Activated B cell treated with CpG ODN at 0.5 μM for 24 hours (primary cell): Measurements from ENCODE around the gene HRNR. TPM values are rescaled to one million over a fixed set of nuclear protein-coding genes. Genes with fewer than 3 reads are reported as not detected.
A peak's percentile ranks its signal among the peaks of the same experiment; 100 is the strongest.

Experiments
- ATAC-seq: fragments of 200-7000 bp; cut with Tn5 transposase; one replicate; pipeline ENCODE4 v1.10.0; 2021; ENCODE audit warnings: low read depth, mild to moderate bottlenecking, moderate library complexity
- CTCF ChIA-PET: fragments of 350-600 bp; sonication (Branson Sonifier 250); formaldehyde crosslinking; loops from one replicate; lab custom pipeline; 2021; ENCODE audit warnings: antibody characterized with exemption; lab: Charles Lee
- POLR2A ChIA-PET: fragments of 350-600 bp; sonication (Branson Sonifier 250); formaldehyde crosslinking; loops from one replicate; lab custom pipeline; 2021; ENCODE audit warnings: antibody characterized with exemption; lab: Charles Lee
- DNase-seq: peaks from one replicate; pipeline ENCODE4 v3.0.0; 2022
- H3K27ac Mint-ChIP-seq: one replicate; pipeline ENCODE4 v1.8.0; 2020; ENCODE audit warnings: mixed read lengths
- H3K27me3 Mint-ChIP-seq: one replicate; pipeline ENCODE4 v1.8.0; 2021; ENCODE audit warnings: mixed read lengths
- H3K36me3 Mint-ChIP-seq: one replicate; pipeline ENCODE4 v1.8.0; 2021; ENCODE audit warnings: low read depth, mixed read lengths
- H3K4me1 Mint-ChIP-seq: one replicate; pipeline ENCODE4 v1.8.0; 2021; ENCODE audit warnings: mixed read lengths
- H3K4me3 Mint-ChIP-seq: one replicate; pipeline ENCODE4 v1.8.0; 2020; ENCODE audit warnings: mild to moderate bottlenecking, mixed read lengths
- H3K9me3 Mint-ChIP-seq: one replicate; pipeline ENCODE4 v1.8.0; 2020; ENCODE audit warnings: mixed read lengths
- intact Hi-C: fragments of 100-400 bp; cut with micrococcal nuclease; formaldehyde crosslinking; loops from one replicate; pipeline ENCODE4 v1.15.1; 2024
- total RNA-seq: library from RNA; stranded (reverse); gene quantifications from 2 replicates; pipeline ENCODE4 v1.2.3, GENCODE V29; 2022
- TF ChIP-seq, protein P1 (sequence below): fragments of 200-600 bp; IDR thresholded peaks from one replicate; pipeline ENCODE4 v1.8.0; 2022; ENCODE audit warnings: antibody characterized with exemption, mild to moderate bottlenecking

The HRNR gene
- total RNA-seq, 1 donor from 2014 or later = not detected

DNA sequence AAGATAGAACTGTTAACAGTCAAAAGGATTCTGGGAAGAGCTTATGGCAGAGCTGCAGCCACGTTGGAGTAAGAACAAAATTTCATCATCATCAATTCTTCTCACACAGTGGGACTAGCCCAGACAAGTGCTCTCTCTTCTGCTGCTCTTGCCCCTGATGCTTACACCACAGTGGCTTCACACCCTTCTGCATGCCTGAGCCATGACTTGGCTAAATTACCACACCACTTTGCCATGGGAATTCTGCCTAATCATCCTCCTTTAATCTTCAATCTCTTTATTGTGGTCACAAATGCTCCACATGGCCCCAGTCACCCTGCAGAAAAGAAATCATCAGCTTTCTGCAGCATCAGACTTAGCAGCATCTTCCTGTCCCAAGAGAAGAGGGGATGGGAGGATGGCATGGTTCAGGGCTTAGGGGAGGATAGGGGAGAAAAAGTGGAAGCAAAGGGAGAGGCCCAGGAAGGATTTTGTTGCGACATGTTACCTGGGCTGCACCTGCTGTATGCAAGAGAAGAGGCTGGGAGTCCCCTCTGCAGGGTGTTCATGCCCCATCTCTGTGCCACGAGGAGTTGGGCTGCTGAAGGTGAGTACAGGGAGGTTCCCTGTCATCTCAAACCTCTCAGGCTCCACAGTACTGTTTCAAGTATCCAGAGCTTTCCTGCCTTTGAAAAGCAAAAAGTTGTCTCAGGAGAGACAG is 56.0 kb downstream of the HRNR start:
- H3K9me3 Mint-ChIP-seq = no peaks in the 10 kb centered on the region
- no peak for ATAC-seq

DNA sequence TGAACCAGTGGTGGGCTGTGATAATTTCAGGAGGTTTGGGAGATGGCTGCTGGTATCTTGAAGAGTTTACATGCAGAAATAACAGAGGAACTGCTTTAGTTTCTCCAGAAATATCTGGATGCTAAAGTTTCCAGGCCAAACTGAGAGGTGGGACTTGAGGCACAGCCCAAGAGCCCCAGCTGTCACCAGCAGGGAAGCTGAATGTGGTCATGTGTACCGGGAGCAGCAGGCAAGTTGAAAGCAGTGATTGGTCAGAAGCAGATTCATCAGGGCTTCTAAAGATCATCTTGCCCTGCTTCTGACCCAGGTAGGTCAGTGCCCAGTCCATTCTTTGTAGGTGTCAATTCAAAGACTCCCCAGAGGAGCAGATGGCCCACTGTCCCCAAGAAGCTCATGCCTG is 57.0 kb downstream of the HRNR start:
- Mint-ChIP-seq H3K4me1 (peaks cover 19% of the 10 kb centered on the region), H3K27ac (no peak overlapping the region), H3K27me3 (peaks cover 31% of the 10 kb centered on the region), H3K9me3 (no peaks in the 10 kb centered on the region), H3K4me3 (no peak overlapping the region), H3K36me3 (no peaks in the 10 kb centered on the region)
- ChIA-PET POLR2A (no interaction called here), CTCF (no interaction called here)
- TF ChIP-seq, protein P1, sequence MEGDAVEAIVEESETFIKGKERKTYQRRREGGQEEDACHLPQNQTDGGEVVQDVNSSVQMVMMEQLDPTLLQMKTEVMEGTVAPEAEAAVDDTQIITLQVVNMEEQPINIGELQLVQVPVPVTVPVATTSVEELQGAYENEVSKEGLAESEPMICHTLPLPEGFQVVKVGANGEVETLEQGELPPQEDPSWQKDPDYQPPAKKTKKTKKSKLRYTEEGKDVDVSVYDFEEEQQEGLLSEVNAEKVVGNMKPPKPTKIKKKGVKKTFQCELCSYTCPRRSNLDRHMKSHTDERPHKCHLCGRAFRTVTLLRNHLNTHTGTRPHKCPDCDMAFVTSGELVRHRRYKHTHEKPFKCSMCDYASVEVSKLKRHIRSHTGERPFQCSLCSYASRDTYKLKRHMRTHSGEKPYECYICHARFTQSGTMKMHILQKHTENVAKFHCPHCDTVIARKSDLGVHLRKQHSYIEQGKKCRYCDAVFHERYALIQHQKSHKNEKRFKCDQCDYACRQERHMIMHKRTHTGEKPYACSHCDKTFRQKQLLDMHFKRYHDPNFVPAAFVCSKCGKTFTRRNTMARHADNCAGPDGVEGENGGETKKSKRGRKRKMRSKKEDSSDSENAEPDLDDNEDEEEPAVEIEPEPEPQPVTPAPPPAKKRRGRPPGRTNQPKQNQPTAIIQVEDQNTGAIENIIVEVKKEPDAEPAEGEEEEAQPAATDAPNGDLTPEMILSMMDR = no peak
- DNase-seq (no peak), ATAC-seq (no peak)
- intact Hi-C loops = no loop called here

More for the DNA sequence above, 56.0 kb downstream of the HRNR start:
- POLR2A ChIA-PET = no interaction called here
- H3K27me3 Mint-ChIP-seq = peaks cover 28% of the 10 kb centered on the region
- H3K4me3 Mint-ChIP-seq = no peak overlapping the region
- no peaks in the 10 kb centered on the region for H3K36me3 Mint-ChIP-seq
- intact Hi-C loops = no loop called here
- DNase-seq = no peak
- H3K4me1 Mint-ChIP-seq = peaks cover 19% of the 10 kb centered on the region
- no peak overlapping the region for H3K27ac Mint-ChIP-seq
- CTCF ChIA-PET = no interaction called here
- TF ChIP-seq, protein P1 = no peak

DNA sequence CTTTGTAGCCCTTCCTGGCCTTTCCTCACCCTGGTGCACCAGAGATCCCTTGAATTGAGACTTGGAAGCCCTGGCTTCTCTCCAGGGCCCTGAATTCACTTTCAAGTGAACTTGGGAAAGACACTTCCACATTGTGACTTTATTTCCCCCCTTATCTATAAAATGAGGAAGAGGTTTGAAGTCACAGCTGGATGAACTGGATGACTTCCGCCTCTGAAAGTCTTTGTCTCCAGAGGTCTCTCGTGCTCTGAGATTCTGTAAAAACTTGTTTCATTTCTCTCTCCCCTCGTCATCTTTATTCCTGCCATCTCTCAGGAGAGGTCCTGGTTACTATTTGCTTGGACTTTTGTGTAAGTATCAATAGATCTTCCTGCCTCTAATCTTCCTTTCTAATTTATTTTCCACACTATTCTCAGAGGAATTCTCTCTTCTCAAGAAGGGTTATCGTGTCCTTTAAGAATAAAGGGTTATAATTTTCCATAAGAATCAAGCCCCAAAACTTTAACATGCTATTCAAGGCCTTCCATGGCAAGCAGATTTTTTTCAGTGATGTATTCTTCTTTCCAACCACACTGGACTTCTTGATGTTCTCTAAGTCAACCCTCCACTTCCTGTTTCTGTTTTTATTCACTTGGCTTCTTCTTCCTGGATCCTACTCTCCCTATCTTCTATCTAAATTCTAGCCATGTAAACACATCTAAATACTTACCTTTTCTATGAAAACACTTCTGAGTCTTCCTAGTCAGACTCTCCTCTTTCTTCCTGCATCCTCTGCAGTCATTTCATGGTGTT is 58.5 kb downstream of the HRNR start:
- TF ChIP-seq, protein P1 = no peak
- Mint-ChIP-seq H3K4me1 (peaks cover 23% of the 10 kb centered on the region), H3K27me3 (peaks cover 31% of the 10 kb centered on the region), H3K4me3 (peak overlapping the region; percentile 42), H3K36me3 (no peaks in the 10 kb centered on the region), H3K27ac (no peak overlapping the region), H3K9me3 (no peaks in the 10 kb centered on the region)
- ATAC-seq (no peak), DNase-seq (no peak)
- ChIA-PET POLR2A (no interaction called here), CTCF (no interaction called here)
- intact Hi-C loops = no loop called here

DNA sequence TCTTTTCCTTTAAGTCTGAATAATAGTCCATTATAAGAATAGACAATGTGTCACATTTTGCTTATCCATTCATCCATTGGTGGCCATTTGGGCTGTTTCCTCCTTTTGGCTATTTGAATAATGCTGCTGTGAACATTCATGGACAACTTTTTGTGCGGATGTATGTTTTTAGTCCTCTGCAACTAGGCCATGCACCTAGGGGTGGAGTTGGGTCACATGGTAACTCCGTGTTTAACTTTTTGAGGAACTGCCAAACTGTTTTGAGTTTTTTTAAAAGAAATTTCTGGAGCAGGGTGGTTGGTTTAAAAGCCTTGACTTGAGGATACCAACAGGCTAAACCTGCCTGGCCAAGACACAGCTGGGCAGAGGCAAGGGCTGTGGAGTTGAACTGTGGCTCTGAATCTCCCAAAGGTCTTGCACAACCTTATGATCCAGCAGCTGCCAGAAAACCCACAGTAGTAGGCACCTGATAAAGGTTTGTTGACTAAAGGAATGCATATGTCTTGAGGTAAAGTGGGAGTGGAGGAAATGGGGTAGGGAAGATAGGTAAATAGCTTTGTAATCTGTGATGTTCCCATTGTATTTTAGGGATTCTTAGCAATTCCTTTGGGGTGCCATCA is 59.4 kb downstream of the HRNR start:
- intact Hi-C loops = no loop called here
- H3K4me1 Mint-ChIP-seq = peaks cover 23% of the 10 kb centered on the region
- H3K27me3 Mint-ChIP-seq = peaks cover 31% of the 10 kb centered on the region
- TF ChIP-seq, protein P1 = no peak
- H3K9me3 Mint-ChIP-seq = no peaks in the 10 kb centered on the region
- no peak overlapping the region for H3K4me3 Mint-ChIP-seq
- H3K27ac Mint-ChIP-seq = no peak overlapping the region
- CTCF ChIA-PET = no interaction called here
- DNase-seq (no peak), ATAC-seq (no peak)
- POLR2A ChIA-PET = no interaction called here
- no peaks in the 10 kb centered on the region for H3K36me3 Mint-ChIP-seq
